Measurements from ENCODE around the gene GLUD1. TPM values are rescaled to one million over a fixed set of nuclear protein-coding genes. Genes with fewer than 3 reads are reported as not detected.
"Not testable (repeated sequence)": the region's sequence is repeated elsewhere in the genome, so short reads cannot be mapped to it uniquely, and the experiment has no call there.

Gene GLUD1
- total and polyA plus RNA-seq, 5 donors from 2014 or later, result 122 to 157 (median 125) TPM

GRCh38 chr10:87084291-87084782 lies 10.3 kb downstream of the GLUD1 start:
- not testable (repeated sequence) for H3K9me3 Mint-ChIP-seq; H3K36me3 Mint-ChIP-seq; H3K27me3 ChIP-seq (ENCODE audit: control insufficient read depth, insufficient read depth, low read length); H3K9me3 ChIP-seq (ENCODE audit: control insufficient read depth in 2 of 2, low read length in 2 of 2); H3K36me3 ChIP-seq (ENCODE audit: control insufficient read depth, insufficient read depth, low read length); H3K27me3 Mint-ChIP-seq
- Mint-ChIP-seq H3K4me1 (peaks cover 44 to 74% (median 61%) of the 10 kb centered on the region in 4 donors), H3K4me3 (peak overlapping the region; percentile 3 to 71 (median 58)), H3K27ac (peak overlapping the region; percentile 91 to 95 (median 93))
- H3K4me1 ChIP-seq (ENCODE audit: control insufficient read depth, insufficient read depth, low read length, poor library complexity, severe bottlenecking), result peaks cover 40% of the 10 kb centered on the region
- H3K27ac ChIP-seq (ENCODE audit: insufficient read depth, low read length, poor library complexity, severe bottlenecking), result peak overlapping the region; percentile 82
- ATAC-seq (ENCODE audit: low read depth in 2 of 2), result peak; percentile 76 to 77
- peak overlapping the region; percentile 60 for H3K4me3 ChIP-seq (ENCODE audit: low read depth, low read length)
- peak in 2 of 3 donors; percentile 52 to 71 for DNase-seq

- not testable (repeated sequence) for H3K9me3 ChIP-seq (ENCODE audit: control insufficient read depth in 2 of 2, low read length in 2 of 2); H3K27me3 Mint-ChIP-seq; H3K36me3 Mint-ChIP-seq; H3K36me3 ChIP-seq (ENCODE audit: control insufficient read depth, insufficient read depth, low read length); H3K27me3 ChIP-seq (ENCODE audit: control insufficient read depth, insufficient read depth, low read length); H3K9me3 Mint-ChIP-seq
- H3K27ac Mint-ChIP-seq, result peak overlapping the region; percentile 91 to 95 (median 93)
- DNase-seq (peak; percentile 42 to 58 (median 42)), ATAC-seq (ENCODE audit: low read depth in 2 of 2) (peak; percentile 62 to 70)
- peak overlapping the region; percentile 3 to 69 (median 36) for H3K4me3 Mint-ChIP-seq
- Histone ChIP-seq H3K4me1 (ENCODE audit: control insufficient read depth, insufficient read depth, low read length, poor library complexity, severe bottlenecking) (peaks cover 36% of the 10 kb centered on the region), H3K27ac (ENCODE audit: insufficient read depth, low read length, poor library complexity, severe bottlenecking) (peak overlapping the region; percentile 82), H3K4me3 (ENCODE audit: low read depth, low read length) (peak overlapping the region; percentile 60)
- H3K4me1 Mint-ChIP-seq, result peaks cover 42 to 70% (median 55%) of the 10 kb centered on the region in 4 donors
These were observed 10.9 kb downstream of the GLUD1 start for GRCh38 chr10:87083576-87084290.

- peak overlapping the region in 1 of 4 donors; percentile 16 for H3K4me3 Mint-ChIP-seq
- H3K27me3 Mint-ChIP-seq; DNase-seq; H3K36me3 Mint-ChIP-seq; ATAC-seq (ENCODE audit: low read depth in 2 of 2); H3K9me3 ChIP-seq (ENCODE audit: control insufficient read depth in 2 of 2, low read length in 2 of 2); H3K9me3 Mint-ChIP-seq; H3K36me3 ChIP-seq (ENCODE audit: control insufficient read depth, insufficient read depth, low read length); H3K27ac ChIP-seq (ENCODE audit: insufficient read depth, low read length, poor library complexity, severe bottlenecking); H3K27me3 ChIP-seq (ENCODE audit: control insufficient read depth, insufficient read depth, low read length); H3K4me3 ChIP-seq (ENCODE audit: low read depth, low read length): not testable (repeated sequence)
- peaks cover 41 to 69% (median 52%) of the 10 kb centered on the region in 4 donors for H3K4me1 Mint-ChIP-seq
- H3K4me1 ChIP-seq (ENCODE audit: control insufficient read depth, insufficient read depth, low read length, poor library complexity, severe bottlenecking), result peaks cover 29% of the 10 kb centered on the region
- peak overlapping the region; percentile 89 to 95 (median 91) for H3K27ac Mint-ChIP-seq
These were observed 12.4 kb downstream of the GLUD1 start for GRCh38 chr10:87082219-87082618.

- H3K27ac ChIP-seq (ENCODE audit: insufficient read depth, low read length, poor library complexity, severe bottlenecking); H3K4me3 Mint-ChIP-seq; H3K9me3 ChIP-seq (ENCODE audit: control insufficient read depth in 2 of 2, low read length in 2 of 2); H3K9me3 Mint-ChIP-seq; H3K36me3 Mint-ChIP-seq; H3K4me3 ChIP-seq (ENCODE audit: low read depth, low read length); H3K27ac Mint-ChIP-seq; H3K27me3 ChIP-seq (ENCODE audit: control insufficient read depth, insufficient read depth, low read length); H3K27me3 Mint-ChIP-seq; DNase-seq; H3K36me3 ChIP-seq (ENCODE audit: control insufficient read depth, insufficient read depth, low read length); ATAC-seq (ENCODE audit: low read depth in 2 of 2): not testable (repeated sequence)
- H3K4me1 Mint-ChIP-seq, result peaks cover 38 to 65% (median 51%) of the 10 kb centered on the region in 4 donors
- H3K4me1 ChIP-seq (ENCODE audit: control insufficient read depth, insufficient read depth, low read length, poor library complexity, severe bottlenecking), result peaks cover 25% of the 10 kb centered on the region
These were observed 13.1 kb downstream of the GLUD1 start for GRCh38 chr10:87081574-87081973.

- not testable (repeated sequence) for H3K27ac Mint-ChIP-seq; H3K27me3 Mint-ChIP-seq; H3K27ac ChIP-seq (ENCODE audit: insufficient read depth, low read length, poor library complexity, severe bottlenecking); H3K4me3 ChIP-seq (ENCODE audit: low read depth, low read length); DNase-seq; H3K9me3 Mint-ChIP-seq; H3K27me3 ChIP-seq (ENCODE audit: control insufficient read depth, insufficient read depth, low read length); H3K4me3 Mint-ChIP-seq; H3K36me3 ChIP-seq (ENCODE audit: control insufficient read depth, insufficient read depth, low read length); ATAC-seq (ENCODE audit: low read depth in 2 of 2); H3K9me3 ChIP-seq (ENCODE audit: control insufficient read depth in 2 of 2, low read length in 2 of 2); H3K36me3 Mint-ChIP-seq
- H3K4me1 Mint-ChIP-seq, result peaks cover 35 to 60% (median 48%) of the 10 kb centered on the region in 4 donors
- H3K4me1 ChIP-seq (ENCODE audit: control insufficient read depth, insufficient read depth, low read length, poor library complexity, severe bottlenecking), result peaks cover 23% of the 10 kb centered on the region
These were observed 14.0 kb downstream of the GLUD1 start for GRCh38 chr10:87080621-87081020.

GRCh38 chr10:87079106-87079836 lies 15.4 kb downstream of the GLUD1 start:
- Histone ChIP-seq H3K4me1 (ENCODE audit: control insufficient read depth, insufficient read depth, low read length, poor library complexity, severe bottlenecking) (peaks cover 13% of the 10 kb centered on the region), H3K27me3 (ENCODE audit: control insufficient read depth, insufficient read depth, low read length) (no peaks in the 10 kb centered on the region), H3K4me3 (ENCODE audit: low read depth, low read length) (no peak overlapping the region), H3K36me3 (ENCODE audit: control insufficient read depth, insufficient read depth, low read length) (peaks cover 19% of the 10 kb centered on the region), H3K9me3 (ENCODE audit: control insufficient read depth in 2 of 2, low read length in 2 of 2) (no peaks in the 10 kb centered on the region), H3K27ac (ENCODE audit: insufficient read depth, low read length, poor library complexity, severe bottlenecking) (no peak overlapping the region)
- ATAC-seq (ENCODE audit: low read depth in 2 of 2) (no peak), DNase-seq (no peak)
- Mint-ChIP-seq H3K27ac (no peak overlapping the region), H3K4me1 (peaks cover 28 to 47% (median 37%) of the 10 kb centered on the region in 4 donors), H3K36me3 (peaks cover 7% of the 10 kb centered on the region), H3K27me3 (no peaks in the 10 kb centered on the region), H3K9me3 (no peaks in the 10 kb centered on the region), H3K4me3 (no peak overlapping the region)

GRCh38 chr10:87076421-87076820 lies 18.2 kb downstream of the GLUD1 start:
- peaks cover 9 to 27% (median 20%) of the 10 kb centered on the region in 4 donors for H3K4me1 Mint-ChIP-seq
- not testable (repeated sequence) for H3K9me3 ChIP-seq (ENCODE audit: control insufficient read depth in 2 of 2, low read length in 2 of 2); H3K9me3 Mint-ChIP-seq; ATAC-seq (ENCODE audit: low read depth in 2 of 2); H3K36me3 Mint-ChIP-seq; H3K4me3 Mint-ChIP-seq; H3K4me3 ChIP-seq (ENCODE audit: low read depth, low read length); H3K27me3 ChIP-seq (ENCODE audit: control insufficient read depth, insufficient read depth, low read length); H3K4me1 ChIP-seq (ENCODE audit: control insufficient read depth, insufficient read depth, low read length, poor library complexity, severe bottlenecking); H3K27me3 Mint-ChIP-seq; DNase-seq
- H3K27ac ChIP-seq (ENCODE audit: insufficient read depth, low read length, poor library complexity, severe bottlenecking), result peak overlapping the region; percentile 23
- peaks cover 44% of the 10 kb centered on the region for H3K36me3 ChIP-seq (ENCODE audit: control insufficient read depth, insufficient read depth, low read length)
- H3K27ac Mint-ChIP-seq, result peak overlapping the region in 2 of 3 donors; percentile 38 to 60
